K562 (cell line): ENCODE measurements around the gene MYO18A. TPM values are rescaled to one million over a fixed set of nuclear protein-coding genes. Genes with fewer than 3 reads are reported as not detected.

Experiments
- ATAC-seq: fragments of 200-7000 bp; cut with Tn5 transposase; 3 replicates; pipeline ENCODE4 v1.9.1; 2020; ENCODE audit warnings: moderate library complexity
- BruUV-seq: library from RNA; stranded (reverse); fragments of 400-500 nt; replicated peaks from 2 replicates; lab custom pipeline; 2021; lab: Mats Ljungman, UMichigan
- CTCF ChIA-PET: fragments of 300-600 bp; formaldehyde crosslinking; extraction: SDS; loops from one replicate; lab custom pipeline; 2021; ENCODE audit warnings: low intra/inter-chr PET ratio; lab: Yijun Ruan, JAX
- POLR2A ChIA-PET: fragments of 300-600, 350-650 bp; sonication (Branson Sonifier 250); formaldehyde crosslinking; extraction: SDS; loops from one replicate; lab custom pipeline; 2021; ENCODE audit warnings: antibody characterized with exemption, inconsistent platforms; lab: Yijun Ruan, JAX
- DNase-seq, 4 experiments: peaks; one replicate each; pipeline versions ENCODE4 v3.0.0 to v3.0.0-alpha.2; 2011 to 2018; ENCODE audit warnings: low spot score in 3 of 4, mixed read lengths in 3 of 4; ENCODE audit errors: extremely low read depth in 1 of 4
- FAIRE-seq: peaks from 2 replicates; lab custom pipeline; 2011; peaks lifted over from hg19 to GRCh38; lab: Jason Lieb, UNC
- H2AFZ ChIP-seq: 2 replicates; pipeline ENCODE4 v1.6.0; 2011; ENCODE audit warnings: low read depth, low read length, control low read depth, inconsistent platforms
- H3K27ac ChIP-seq: fragments of 200-600 bp; 3 replicates; pipeline ENCODE4 v1.8.0; 2011; ENCODE audit warnings: low read depth, mild to moderate bottlenecking, control low read depth, inconsistent platforms, low read length, moderate library complexity, mixed read lengths; ENCODE audit errors: extremely low read depth
- H3K27me3 ChIP-seq, 2 experiments: fragments of 300-600 bp in 1 of 2; 2 replicates in 1 of 2; 3 replicates in 1 of 2; pipeline versions ENCODE4 v1.6.0 to v1.8.0; 2011; ENCODE audit warnings: inconsistent platforms in 2 of 2, low read length in 2 of 2, mild to moderate bottlenecking in 1 of 2, mixed read lengths in 1 of 2, moderate library complexity in 1 of 2; ENCODE audit not compliant: control insufficient read depth in 2 of 2, insufficient read depth in 2 of 2
- H3K36me3 ChIP-seq: fragments of 300-600 bp; 3 replicates; pipeline ENCODE4 v1.8.0; 2011; ENCODE audit warnings: mild to moderate bottlenecking, low read length, inconsistent platforms; ENCODE audit not compliant: control insufficient read depth, insufficient read depth
- H3K4me1 ChIP-seq, 2 experiments: fragments of 200-600 bp in 1 of 2; replicated peaks in 1 of 2; 2 replicates in 1 of 2; 3 replicates in 1 of 2; pipeline versions ENCODE4 v1.5.1 to v1.8.0; 2011; ENCODE audit warnings: inconsistent platforms in 2 of 2, low read length in 2 of 2, mild to moderate bottlenecking in 1 of 2, mixed read lengths in 1 of 2, moderate library complexity in 1 of 2; ENCODE audit not compliant: control insufficient read depth in 2 of 2, insufficient read depth in 2 of 2
- H3K4me2 ChIP-seq: 2 replicates; pipeline ENCODE4 v1.6.1; 2011; ENCODE audit warnings: low read length, control low read depth, inconsistent platforms, mixed read lengths; ENCODE audit not compliant: insufficient read depth
- H3K4me3 ChIP-seq: fragments of 200-600 bp; sonication (generic), shearing (Covaris generic); 2 replicates; pipeline ENCODE4 v1.5.1; 2016; ENCODE audit warnings: control low read depth, inconsistent platforms
- H3K79me2 ChIP-seq: fragments of 200-600 bp; 3 replicates; pipeline ENCODE4 v1.8.0; 2011; ENCODE audit warnings: low read length, inconsistent platforms; ENCODE audit not compliant: control insufficient read depth, insufficient read depth
- H3K9ac ChIP-seq, 2 experiments: 2 replicates each; pipeline versions ENCODE4 v1.6.0 to v1.6.1; 2011; ENCODE audit warnings: low read depth in 2 of 2, low read length in 2 of 2, control low read depth in 1 of 2, inconsistent platforms in 1 of 2, mild to moderate bottlenecking in 1 of 2, mixed read lengths in 1 of 2; ENCODE audit not compliant: insufficient read depth in 1 of 2
- H3K9me1 ChIP-seq: one replicate; pipeline ENCODE4 v1.6.0; 2011; ENCODE audit warnings: inconsistent platforms, mild to moderate bottlenecking, low read length, moderate library complexity; ENCODE audit not compliant: control insufficient read depth, insufficient read depth
- H3K9me3 ChIP-seq: replicated peaks from 2 replicates; pipeline ENCODE4 v1.5.1; 2011; ENCODE audit warnings: low read depth, low read length, inconsistent platforms; ENCODE audit not compliant: control insufficient read depth, insufficient read depth
- H4K20me1 ChIP-seq: replicated peaks from 2 replicates; pipeline ENCODE4 v1.6.1; 2011; ENCODE audit warnings: low read length, inconsistent platforms, mixed read lengths; ENCODE audit not compliant: control insufficient read depth, insufficient read depth
- ARNT ChIP-seq, 2 experiments: fragments of 450-650 bp; IDR thresholded peaks; 2 replicates each; pipeline ENCODE4 v1.6.1; 2016; ENCODE audit warnings: mild to moderate bottlenecking in 1 of 2
- DDX20 ChIP-seq: fragments of 450-650 bp; IDR thresholded peaks from 2 replicates; pipeline ENCODE4 v1.6.1; 2016; ENCODE audit warnings: missing genetic modification characterization, low read depth, mild to moderate bottlenecking, missing compliant biosample characterization, moderate library complexity
- KLF16 ChIP-seq: IDR thresholded peaks from 2 replicates; pipeline ENCODE4 v1.6.1; 2016; ENCODE audit warnings: antibody characterized with exemption
- MAFG ChIP-seq: fragments of 450-650 bp; conservative IDR thresholded peaks from 2 replicates; pipeline ENCODE4 v1.6.1; 2016; ENCODE audit warnings: missing genetic modification characterization, missing compliant biosample characterization
- PHF20 ChIP-seq: fragments of 450-650 bp; IDR thresholded peaks from 2 replicates; pipeline ENCODE4 v1.6.1; 2018; ENCODE audit not compliant: partially characterized antibody
- PTTG1 ChIP-seq: fragments of 450-650 bp; IDR thresholded peaks from 2 replicates; pipeline ENCODE4 v1.6.1; 2016; ENCODE audit warnings: low read depth, mild to moderate bottlenecking, missing genetic modification characterization, missing compliant biosample characterization
- SNRNP70 ChIP-seq: fragments of 200-400 bp; formaldehyde crosslinking; optimal IDR thresholded peaks from 2 replicates; pipeline ENCODE3; 2017; ENCODE audit warnings: low read depth, low read length
- SRSF3 ChIP-seq: fragments of 200-400 bp; formaldehyde crosslinking; IDR thresholded peaks from 2 replicates; pipeline ENCODE4 v1.6.1; 2016; ENCODE audit warnings: mild to moderate bottlenecking, low read length, moderate library complexity; ENCODE audit not compliant: insufficient read depth
- TRIM28 ChIP-seq: fragments of 450-650 bp; IDR thresholded peaks from 2 replicates; pipeline ENCODE4 v1.6.1; 2017
- TSC22D4 ChIP-seq: fragments of 450-650 bp; IDR thresholded peaks from 2 replicates; pipeline ENCODE4 v1.6.1; 2016; ENCODE audit warnings: missing genetic modification characterization, missing biosample characterization, control low read depth
- U2AF2 ChIP-seq: fragments of 200-400 bp; formaldehyde crosslinking; optimal IDR thresholded peaks from 2 replicates; pipeline ENCODE3; 2017; ENCODE audit warnings: low read depth, mild to moderate bottlenecking, low read length
- YBX1 ChIP-seq: fragments of 450-650 bp; IDR thresholded peaks from 2 replicates; pipeline ENCODE4 v1.7.1; 2016; ENCODE audit warnings: mild to moderate bottlenecking
- ZNF133 ChIP-seq: fragments of 250-450 bp; sonication (Bioruptor Pico); IDR thresholded peaks from 2 replicates; pipeline ENCODE4 v1.4.0; 2020; ENCODE audit warnings: mild to moderate bottlenecking
- ZNF253 ChIP-seq: fragments of 250-450 bp; sonication (Bioruptor Pico); conservative IDR thresholded peaks from 2 replicates; pipeline ENCODE4 v1.6.1; 2021; ENCODE audit warnings: mild to moderate bottlenecking
- ZNF589 ChIP-seq: fragments of 200-800 bp; sonication (Bioruptor generic); IDR thresholded peaks from 2 replicates; pipeline ENCODE4 v1.6.1; 2016; ENCODE audit warnings: low read depth, missing genetic modification characterization, missing compliant biosample characterization
- WGBS: fragments of 100-300 bp; shearing (Covaris generic); methylation state at CpG from one replicate; pipeline ENCODE4 v1.1.6; 2016; ENCODE audit warnings: low coverage, mixed read lengths; ENCODE audit not compliant: insufficient coverage; ENCODE audit errors: missing lambda C conversion rate; 5-methylcytosine and 5-hydroxymethylcytosine counted together
- in situ Hi-C: fragments of 300-500 bp; cut with MboI; formaldehyde crosslinking; loops from 4 replicates; pipeline ENCODE4 v1.15.0; 2018; ENCODE audit warnings: inconsistent platforms, mixed read lengths
- intact Hi-C: fragments of 100-400 bp; cut with micrococcal nuclease; formaldehyde crosslinking; loops from 2 replicates; pipeline ENCODE4 v1.14.2; 2022
- polyA plus RNA-seq, 8 experiments: library from polyadenylated mRNA; depleted of rRNA in 4 of 8; stranded (reverse) in 5 of 8; unstranded in 3 of 8; fragments of >200 nt; fragmentation: Nextera tagmentation in 2 of 8; fragmentation: Illumina TruSeq in 1 of 8; extraction: Ambion mirVana in 2 of 8; extraction: Trizol in 1 of 8; gene quantifications; 2 replicates each; pipeline versions ENCODE4 v1.2.1 to v1.2.3, GENCODE V29; 2011 to 2014; ENCODE audit warnings: inconsistent platforms in 1 of 8, missing spikeins in 1 of 8
- total RNA-seq, 7 experiments: library from RNA; depleted of rRNA in 6 of 7; stranded (reverse); fragments of >200 nt in 6 of 7; fragmentation: Illumina TruSeq in 2 of 7; extraction: Trizol in 2 of 7; gene quantifications; 2 replicates each; pipeline versions ENCODE4 v1.2.1 to v1.2.3, GENCODE V29; 2011 to 2021; ENCODE audit warnings: low replicate concordance in 1 of 7
- TF ChIP-seq, protein P1 (sequence below): fragments of 450-650 bp; IDR thresholded peaks from 2 replicates; pipeline ENCODE4 v1.6.1; 2018; ENCODE audit not compliant: partially characterized antibody
- TF ChIP-seq, protein P2 (sequence below): fragments of 250-450 bp; sonication (Bioruptor Pico); IDR thresholded peaks from 2 replicates; pipeline ENCODE4 v1.5.0; 2021; ENCODE audit warnings: mild to moderate bottlenecking, borderline replicate concordance

Gene MYO18A
- total and polyA plus RNA-seq, 9 of the 15 experiments (the other 6 are each of a cell fraction or from before 2014, with no cell fraction given), result 2.5 to 65.4 (median 17.1) TPM

DNA sequence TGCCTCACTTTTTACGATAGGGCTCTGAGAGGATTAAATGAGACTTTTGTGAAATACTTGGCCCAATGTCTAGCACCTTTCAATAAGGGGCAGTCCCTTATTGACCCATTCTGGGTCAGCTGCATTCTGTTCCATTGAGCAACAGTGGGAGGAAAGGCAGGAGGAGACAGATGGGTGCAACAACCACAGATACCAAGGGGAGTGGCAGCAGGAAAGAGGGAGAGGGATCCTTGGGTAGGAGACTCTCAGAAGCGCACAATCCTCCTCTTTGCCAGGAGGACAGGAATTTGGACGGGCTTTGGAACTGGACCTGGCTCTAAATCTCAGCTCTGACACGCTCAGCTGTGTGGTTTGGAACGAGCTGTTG is 133.7 kb downstream of the MYO18A start:
- BruUV-seq, result no TSS peak
- CTCF ChIA-PET, result no interaction called here
- 0% methylated on average over 5 of the region's 5 CpGs for WGBS
- POLR2A ChIA-PET, result interaction anchor here (0.6 kb wide), 1 partner anchor 9 kb away, joined by 3 read pairs; no protein-coding TSS in a partner anchor
- Histone ChIP-seq H3K9ac (no peak overlapping the region), H3K27ac (no peak overlapping the region), H2AFZ (no peak overlapping the region), H3K9me3 (no peaks in the 10 kb centered on the region), H3K4me3 (no peak overlapping the region), H3K4me2 (no peak overlapping the region), H3K36me3 (no peaks in the 10 kb centered on the region), H4K20me1 (peaks cover 4% of the 10 kb centered on the region; the same call in 1 of the 2 replicates), H3K27me3 (peaks cover 39 to 51% of the 10 kb centered on the region in 2 experiments), H3K4me1 (peaks cover 0 to 6% of the 10 kb centered on the region in 2 experiments; a peak in 2 of 5 replicates), H3K9me1 (no peaks in the 10 kb centered on the region), H3K79me2 (no peaks in the 10 kb centered on the region)
- in situ Hi-C loops (no loop called here), intact Hi-C loops (no loop called here)
- no peak for ATAC-seq
- DNase-seq, result no peak
- no peak for FAIRE-seq
- TF ChIP-seq KLF16 (no peak), PTTG1 (no peak), TSC22D4 (tag) (no peak), MAFG (tag) (no peak), SNRNP70 (no peak), SRSF3 (no peak), ARNT (IDR thresholded peaks at IDR 0.05) (no peak), DDX20 (tag) (no peak), YBX1 (no peak), ZNF253 (no peak), U2AF2 (no peak), PHF20 (no peak), ZNF589 (CRISPR knock-in tag) (no peak), ZNF133 (CRISPR knock-in tag) (no peak), TRIM28 (no peak)
- TF ChIP-seq, protein P1, sequence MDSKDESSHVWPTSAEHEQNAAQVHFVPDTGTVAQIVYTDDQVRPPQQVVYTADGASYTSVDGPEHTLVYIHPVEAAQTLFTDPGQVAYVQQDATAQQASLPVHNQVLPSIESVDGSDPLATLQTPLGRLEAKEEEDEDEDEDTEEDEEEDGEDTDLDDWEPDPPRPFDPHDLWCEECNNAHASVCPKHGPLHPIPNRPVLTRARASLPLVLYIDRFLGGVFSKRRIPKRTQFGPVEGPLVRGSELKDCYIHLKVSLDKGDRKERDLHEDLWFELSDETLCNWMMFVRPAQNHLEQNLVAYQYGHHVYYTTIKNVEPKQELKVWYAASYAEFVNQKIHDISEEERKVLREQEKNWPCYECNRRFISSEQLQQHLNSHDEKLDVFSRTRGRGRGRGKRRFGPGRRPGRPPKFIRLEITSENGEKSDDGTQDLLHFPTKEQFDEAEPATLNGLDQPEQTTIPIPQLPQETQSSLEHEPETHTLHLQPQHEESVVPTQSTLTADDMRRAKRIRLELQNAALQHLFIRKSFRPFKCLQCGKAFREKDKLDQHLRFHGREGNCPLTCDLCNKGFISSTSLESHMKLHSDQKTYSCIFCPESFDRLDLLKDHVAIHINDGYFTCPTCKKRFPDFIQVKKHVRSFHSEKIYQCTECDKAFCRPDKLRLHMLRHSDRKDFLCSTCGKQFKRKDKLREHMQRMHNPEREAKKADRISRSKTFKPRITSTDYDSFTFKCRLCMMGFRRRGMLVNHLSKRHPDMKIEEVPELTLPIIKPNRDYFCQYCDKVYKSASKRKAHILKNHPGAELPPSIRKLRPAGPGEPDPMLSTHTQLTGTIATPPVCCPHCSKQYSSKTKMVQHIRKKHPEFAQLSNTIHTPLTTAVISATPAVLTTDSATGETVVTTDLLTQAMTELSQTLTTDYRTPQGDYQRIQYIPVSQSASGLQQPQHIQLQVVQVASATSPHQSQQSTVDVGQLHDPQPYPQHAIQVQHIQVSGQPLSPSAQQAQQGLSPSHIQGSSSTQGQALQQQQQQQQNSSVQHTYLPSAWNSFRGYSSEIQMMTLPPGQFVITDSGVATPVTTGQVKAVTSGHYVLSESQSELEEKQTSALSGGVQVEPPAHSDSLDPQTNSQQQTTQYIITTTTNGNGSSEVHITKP, result no peak
- TF ChIP-seq, protein P2, sequence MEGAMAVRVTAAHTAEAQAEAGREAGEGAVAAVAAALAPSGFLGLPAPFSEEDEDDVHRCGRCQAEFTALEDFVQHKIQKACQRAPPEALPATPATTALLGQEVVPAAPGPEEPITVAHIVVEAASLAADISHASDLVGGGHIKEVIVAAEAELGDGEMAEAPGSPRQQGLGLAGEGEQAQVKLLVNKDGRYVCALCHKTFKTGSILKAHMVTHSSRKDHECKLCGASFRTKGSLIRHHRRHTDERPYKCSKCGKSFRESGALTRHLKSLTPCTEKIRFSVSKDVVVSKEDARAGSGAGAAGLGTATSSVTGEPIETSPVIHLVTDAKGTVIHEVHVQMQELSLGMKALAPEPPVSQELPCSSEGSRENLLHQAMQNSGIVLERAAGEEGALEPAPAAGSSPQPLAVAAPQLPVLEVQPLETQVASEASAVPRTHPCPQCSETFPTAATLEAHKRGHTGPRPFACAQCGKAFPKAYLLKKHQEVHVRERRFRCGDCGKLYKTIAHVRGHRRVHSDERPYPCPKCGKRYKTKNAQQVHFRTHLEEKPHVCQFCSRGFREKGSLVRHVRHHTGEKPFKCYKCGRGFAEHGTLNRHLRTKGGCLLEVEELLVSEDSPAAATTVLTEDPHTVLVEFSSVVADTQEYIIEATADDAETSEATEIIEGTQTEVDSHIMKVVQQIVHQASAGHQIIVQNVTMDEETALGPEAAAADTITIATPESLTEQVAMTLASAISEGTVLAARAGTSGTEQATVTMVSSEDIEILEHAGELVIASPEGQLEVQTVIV (CRISPR knock-in tag), result no peak
